Psoas muscle (tissue), 8 donors: Measurements from ENCODE around the gene LCN15. TPM values are rescaled to one million over a fixed set of nuclear protein-coding genes. Genes with fewer than 3 reads are reported as not detected.

Experiments
- ATAC-seq, 4 donors: fragments of 200-7000 bp; cut with Tn5 transposase; one replicate each; pipeline ENCODE4 v1.9.1; 2020; ENCODE audit warnings: moderate library complexity in 3 of 4, mild to moderate bottlenecking in 2 of 4
- DNase-seq, 2 donors: peaks; one replicate each; pipeline ENCODE4 v3.0.0-alpha.2; 2020
- H3K27ac ChIP-seq: fragments of 200-600 bp; one replicate; pipeline ENCODE4 v1.8.0; 2022
- H3K27me3 ChIP-seq, 3 donors: fragments of 200-600 bp in 1 of 3; one replicate each; pipeline versions ENCODE4 v1.6.1 to v1.8.0; 2013 to 2022; ENCODE audit warnings: low read length in 2 of 3, mild to moderate bottlenecking in 2 of 3, moderate library complexity in 1 of 3; ENCODE audit not compliant: insufficient read depth in 3 of 3
- H3K36me3 ChIP-seq, 2 donors: fragments of 200-600 bp in 1 of 2; one replicate each; pipeline versions ENCODE4 v1.6.1 to v1.8.0; 2013 to 2022; ENCODE audit warnings: low read depth in 1 of 2, mild to moderate bottlenecking in 1 of 2, moderate library complexity in 1 of 2; ENCODE audit not compliant: insufficient read depth in 1 of 2
- H3K4me1 ChIP-seq: fragments of 200-600 bp; one replicate; pipeline ENCODE4 v1.8.0; 2022
- H3K4me3 ChIP-seq: fragments of 200-600 bp; one replicate; pipeline ENCODE4 v1.8.0; 2022; ENCODE audit warnings: mild to moderate bottlenecking
- H3K9me3 ChIP-seq: fragments of 200-600 bp; one replicate; pipeline ENCODE4 v1.8.0; 2022
- CTCF ChIP-seq: fragments of 200-600 bp; IDR thresholded peaks from one replicate; pipeline ENCODE4 v1.8.0; 2022; ENCODE audit warnings: antibody characterized with exemption
- WGBS, 3 donors: extraction: QIAGEN DNeasy Blood & Tissue Kit; methylation state at CpG; one replicate each; pipeline versions ENCODE4 v1.1.6 to v1.1.7; 2013; 5-methylcytosine and 5-hydroxymethylcytosine counted together
- intact Hi-C, 2 donors: fragments of 100-400 bp; cut with DNase I; formaldehyde crosslinking; loops; one replicate each; pipeline versions ENCODE4 v1.11.0 to v1.14.2; 2022
- polyA plus RNA-seq, 3 donors: library from polyadenylated mRNA; stranded (reverse); fragments of 200-250 nt; gene quantifications; one replicate each; pipeline ENCODE4 v1.2.3, GENCODE V29; 2013
- total RNA-seq, 4 donors: library from RNA; stranded (reverse); fragmentation: NEBNext Ultra II Directional in 2 of 4; extraction: Animal tissue kit (Norgen Biotek cat#: 25700) in 2 of 4; gene quantifications; one replicate each; pipeline versions ENCODE4 v1.2.1 to v1.2.4, GENCODE V29; 2021 to 2023
- donor health status: healthy with polysubstance abuse.
- donor health status: DM: no; HTN: no; CAD: no; lungs with moderate emphysema.
- donor health status: Bipolar disorder and iron deficiency.
- donor health status: healthy.
- donor health status: DM: yes; HTN: yes; CAD: no.
- donor health status: DM: no; HTN: no; CAD: no.
- donor health status: DM: no; HTN: no; CAD: no.
- donor health status: DM: yes; HTN: yes; CAD: no.

LCN15 gene
- total and polyA plus RNA-seq, 7 donors, result 0.14 to 1.4 (median 0.22) TPM; not detected in 4

- peaks cover 0 to 23% (median 6%) of the 10 kb centered on the region in 3 donors for H3K27me3 ChIP-seq
- ATAC-seq (no peak), DNase-seq (no peak)
- whole genome bisulfite sequencing, 3 donors, result 84 to 88% (median 86%) methylated on average over 14 of the region's 14 CpGs
- peaks cover 0 to 11% of the 10 kb centered on the region in 2 donors for H3K36me3 ChIP-seq
- no peak overlapping the region for H3K27ac ChIP-seq
- intact Hi-C loops, result loop anchor here in 1 of 2 donors (5.0 kb wide), 1 partner anchor 158 kb away; the partner anchor contains the start of gene LCN12
- peaks cover 19% of the 10 kb centered on the region for H3K4me1 ChIP-seq
- no peak overlapping the region for H3K4me3 ChIP-seq
- no peaks in the 10 kb centered on the region for H3K9me3 ChIP-seq
- TF ChIP-seq CTCF, result no peak
Measured at GRCh38 chr9:136794281-136794999, 30.1 kb upstream of the LCN15 start.

- Histone ChIP-seq H3K27me3 (peaks cover 0 to 12% (median 0%) of the 10 kb centered on the region in 3 donors), H3K4me3 (no peak overlapping the region), H3K36me3 (peaks cover 0 to 11% of the 10 kb centered on the region in 2 donors), H3K9me3 (no peaks in the 10 kb centered on the region), H3K4me1 (peaks cover 15% of the 10 kb centered on the region), H3K27ac (no peak overlapping the region)
- intact Hi-C loops, result loop anchor here in 1 of 2 donors (5.0 kb wide), 1 partner anchor 159 kb away; the partner anchor contains the start of gene LCN12
- TF ChIP-seq CTCF, result no peak
- ATAC-seq (no peak), DNase-seq (no peak)
- 76 to 82% (median 76%) methylated on average over 17 of the region's 17 CpGs for WGBS, 3 donors
Measured at GRCh38 chr9:136793086-136793946, 29.0 kb upstream of the LCN15 start.

- WGBS, 3 donors, result 78 to 85% (median 79%) methylated on average over 15 of the region's 15 CpGs
- Histone ChIP-seq H3K27ac (no peak overlapping the region), H3K9me3 (no peaks in the 10 kb centered on the region), H3K4me3 (peak overlapping the region; percentile 82), H3K4me1 (peaks cover 19% of the 10 kb centered on the region), H3K36me3 (peaks cover 0 to 11% of the 10 kb centered on the region in 2 donors), H3K27me3 (peaks cover 0 to 4% (median 0%) of the 10 kb centered on the region in 3 donors)
- ATAC-seq, result no peak
- DNase-seq, result no peak
- TF ChIP-seq CTCF, result no peak
- intact Hi-C loops, result loop anchor here in 1 of 2 donors (5.0 kb wide), 1 partner anchor 160 kb away; the partner anchor contains the start of gene LCN12
Measured at GRCh38 chr9:136792321-136793085, 28.2 kb upstream of the LCN15 start.

- WGBS, 3 donors, result 6 to 12% (median 6%) methylated on average over 24 to 29 of the region's 29 CpGs
- peak; percentile 74 for TF ChIP-seq CTCF
- peak; percentile 50 to 78 for DNase-seq
- Histone ChIP-seq H3K9me3 (no peaks in the 10 kb centered on the region), H3K4me1 (peaks cover 21% of the 10 kb centered on the region), H3K36me3 (peaks cover 0 to 11% of the 10 kb centered on the region in 2 donors), H3K27ac (peak overlapping the region; percentile 92), H3K4me3 (peak overlapping the region; percentile 82), H3K27me3 (no peaks in the 10 kb centered on the region)
- ATAC-seq, result peak in 2 of 4 donors; percentile 9 to 13
- intact Hi-C loops, result loop anchor here in 1 of 2 donors (1.0 to 5.0 kb wide), 2 partner anchors 16 to 161 kb away; partner anchors contain the start of genes LCN12 and RABL6
Measured at GRCh38 chr9:136791516-136792276, 27.4 kb upstream of the LCN15 start.
